AG10803 (cell line): Measurements from ENCODE around the gene PC.

ENCODE experiments used
- DNase-seq: peaks from one replicate; pipeline ENCODE4 v3.0.0; 2010; ENCODE audit warnings: low read depth
- H3K4me3 ChIP-seq: 2 replicates; pipeline ENCODE4 v1.5.1; 2011; ENCODE audit warnings: mild to moderate bottlenecking, low read length, control low read depth
- CTCF ChIP-seq: conservative IDR thresholded peaks from 2 replicates; pipeline ENCODE4 v1.5.1; 2011; ENCODE audit warnings: mild to moderate bottlenecking, low read length, control low read depth, inconsistent platforms

Gene PC

GRCh38 chr11:66853242-66854229, 104.6 kb downstream of the PC start:
- no peak for DNase-seq

GRCh38 chr11:66852466-66853241, 105.5 kb downstream of the PC start:
- TF ChIP-seq CTCF = no peak
- DNase-seq = no peak
- H3K4me3 ChIP-seq = no peak overlapping the region

More at GRCh38 chr11:66853242-66854229, 104.6 kb downstream of the PC start:
- no peak overlapping the region for H3K4me3 ChIP-seq
- no peak for TF ChIP-seq CTCF

DNA sequence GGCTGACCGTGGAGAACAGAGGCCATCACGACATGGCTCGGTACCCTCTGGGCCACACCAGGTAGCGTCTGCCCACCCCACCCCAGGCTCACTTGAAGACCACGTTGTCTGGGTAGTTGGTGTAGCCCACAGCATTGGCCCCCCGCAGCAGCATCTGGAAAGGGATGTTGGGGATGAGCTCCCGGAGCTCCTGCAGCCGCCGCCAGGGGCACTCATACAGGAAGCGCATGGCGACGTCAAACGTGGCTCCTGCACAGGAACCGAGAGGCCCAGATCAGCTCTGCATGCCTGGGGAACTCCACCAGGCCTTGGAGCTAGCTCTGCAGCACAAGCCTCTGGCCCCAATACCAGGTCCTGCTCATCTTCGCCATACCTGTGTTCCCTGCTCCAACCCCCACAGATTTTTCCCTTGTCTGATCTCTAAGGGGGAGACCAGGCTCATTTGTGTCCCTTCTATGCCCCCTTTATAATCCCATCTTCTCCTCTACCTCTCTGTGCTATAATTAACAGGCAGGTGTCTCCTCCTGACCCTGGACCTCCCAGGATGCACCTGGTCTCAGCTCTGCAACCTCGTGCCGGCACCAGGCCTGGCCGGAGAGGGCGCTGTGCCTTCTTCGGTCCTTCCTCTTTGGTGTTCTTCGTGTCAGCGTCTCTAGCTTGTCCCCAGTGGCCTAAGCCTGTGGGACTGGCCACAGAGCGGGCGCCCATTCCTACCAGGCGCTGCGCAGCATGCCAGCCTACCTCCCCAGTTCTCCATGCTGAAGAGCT, 106.3 kb downstream of the PC start:
- TF ChIP-seq CTCF = no peak
- H3K4me3 ChIP-seq = no peak overlapping the region
- no peak for DNase-seq

- no peak for TF ChIP-seq CTCF
- DNase-seq = no peak
- no peak overlapping the region for H3K4me3 ChIP-seq
Measured at GRCh38 chr11:66851239-66851596, 107.0 kb downstream of the PC start.

- no peak for TF ChIP-seq CTCF
- DNase-seq = no peak
- H3K4me3 ChIP-seq = no peak overlapping the region
Measured at GRCh38 chr11:66850588-66851238, 107.5 kb downstream of the PC start.

DNA sequence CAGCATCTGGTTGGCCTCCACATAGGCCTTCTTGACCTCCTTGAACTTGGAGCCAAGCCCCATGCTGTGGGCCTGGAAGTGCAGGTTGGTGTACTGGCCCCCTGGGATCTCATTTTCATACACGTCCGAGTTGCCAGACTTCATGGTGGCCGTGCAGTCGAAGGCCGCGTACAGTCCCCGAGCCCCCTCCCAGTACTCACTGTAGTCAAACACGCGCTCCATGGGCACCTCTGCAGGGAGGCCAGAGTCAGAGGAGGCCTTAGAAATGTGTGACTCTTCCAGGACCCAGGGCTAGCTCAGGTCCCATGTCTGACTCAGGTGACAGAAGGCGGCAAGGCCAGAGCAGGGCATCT, 108.0 kb downstream of the PC start:
- no peak overlapping the region for H3K4me3 ChIP-seq
- no peak for DNase-seq
- no peak for TF ChIP-seq CTCF
